Peyer's patch (tissue), 4 donors: ENCODE measurements around the gene GULP1. TPM values are rescaled to one million over a fixed set of nuclear protein-coding genes. Genes with fewer than 3 reads are reported as not detected.

Source experiments
- DNase-seq, 3 donors: peaks; one replicate each; pipeline ENCODE4 v3.0.0-alpha.2; 2017 to 2019
- H3K27ac ChIP-seq, 4 donors: fragments of 200-600 bp; sonication (generic); one replicate each; pipeline ENCODE4 v1.5.1; 2016 to 2019
- H3K27me3 ChIP-seq, 2 donors: fragments of 200-600 bp; sonication (generic); one replicate each; pipeline ENCODE4 v1.5.1; 2019
- H3K36me3 ChIP-seq, 3 donors: fragments of 200-600 bp; sonication (generic); one replicate each; pipeline ENCODE4 v1.5.1; 2016 to 2019
- H3K4me1 ChIP-seq, 4 donors: fragments of 200-600 bp; sonication (generic); one replicate each; pipeline ENCODE4 v1.5.1; 2016 to 2019
- H3K4me3 ChIP-seq, 4 donors: fragments of 200-600 bp; sonication (generic); 1 replicate in 3 of 4; 2 replicates in 1 of 4; pipeline ENCODE4 v1.5.1; 2016 to 2019; ENCODE audit warnings: mild to moderate bottlenecking in 1 of 4
- H3K9me3 ChIP-seq, 4 donors: fragments of 200-600 bp; sonication (generic); one replicate each; pipeline ENCODE4 v1.5.1; 2016 to 2019; ENCODE audit warnings: mild to moderate bottlenecking in 1 of 4
- CTCF ChIP-seq, 6 experiments: fragments of 450-650 bp in 4 of 6; fragments of 200-600 bp in 2 of 6; sonication (generic) in 1 of 6; IDR thresholded peaks; one replicate each; pipeline ENCODE4 v1.5.1; 2017 to 2019; ENCODE audit warnings: antibody characterized with exemption in 6 of 6, mild to moderate bottlenecking in 3 of 6, moderate library complexity in 1 of 6
- POLR2A ChIP-seq, 2 donors: fragments of 450-650 bp; IDR thresholded peaks; one replicate each; pipeline ENCODE4 v1.5.1; 2017; ENCODE audit warnings: antibody characterized with exemption in 2 of 2, mild to moderate bottlenecking in 2 of 2, moderate library complexity in 2 of 2
- small RNA-seq, 2 donors: library from RNA; depleted of rRNA; stranded (forward); fragments of <200 nt; gene quantifications; one replicate each; pipeline ENCODE3, GENCODE V24; 2016
- total RNA-seq, 4 donors: library from RNA; depleted of rRNA; stranded (reverse); fragments of >200 nt; gene quantifications; one replicate each; pipeline ENCODE4 v1.1.0, GENCODE V29; 2016

The GULP1 gene
- total RNA-seq, 4 donors from 2014 or later, result 18.8 to 101 (median 29.3) TPM

- no peaks in the 10 kb centered on the region for H3K36me3 ChIP-seq
- no peaks in the 10 kb centered on the region for H3K4me1 ChIP-seq
- H3K9me3 ChIP-seq, result no peaks in the 10 kb centered on the region
- no peak overlapping the region for H3K4me3 ChIP-seq
- no peak for DNase-seq
- H3K27ac ChIP-seq, result no peak overlapping the region
- no peaks in the 10 kb centered on the region for H3K27me3 ChIP-seq
- TF ChIP-seq POLR2A (IDR thresholded peaks at IDR 0.05), result no peak
- TF ChIP-seq CTCF (IDR thresholded peaks at IDR 0.05), result no peak
Observed at GRCh38 chr2:188627471-188627870, 335.8 kb downstream of the GULP1 start.

GRCh38 chr2:188628989-188629752 lies 337.5 kb downstream of the GULP1 start:
- H3K27ac ChIP-seq, result no peak overlapping the region
- no peak overlapping the region for H3K4me3 ChIP-seq
- no peaks in the 10 kb centered on the region for H3K36me3 ChIP-seq
- H3K27me3 ChIP-seq, result no peaks in the 10 kb centered on the region
- TF ChIP-seq CTCF (IDR thresholded peaks at IDR 0.05) (no peak), POLR2A (IDR thresholded peaks at IDR 0.05) (no peak)
- DNase-seq, result no peak
- H3K9me3 ChIP-seq, result no peaks in the 10 kb centered on the region
- no peaks in the 10 kb centered on the region for H3K4me1 ChIP-seq

DNA sequence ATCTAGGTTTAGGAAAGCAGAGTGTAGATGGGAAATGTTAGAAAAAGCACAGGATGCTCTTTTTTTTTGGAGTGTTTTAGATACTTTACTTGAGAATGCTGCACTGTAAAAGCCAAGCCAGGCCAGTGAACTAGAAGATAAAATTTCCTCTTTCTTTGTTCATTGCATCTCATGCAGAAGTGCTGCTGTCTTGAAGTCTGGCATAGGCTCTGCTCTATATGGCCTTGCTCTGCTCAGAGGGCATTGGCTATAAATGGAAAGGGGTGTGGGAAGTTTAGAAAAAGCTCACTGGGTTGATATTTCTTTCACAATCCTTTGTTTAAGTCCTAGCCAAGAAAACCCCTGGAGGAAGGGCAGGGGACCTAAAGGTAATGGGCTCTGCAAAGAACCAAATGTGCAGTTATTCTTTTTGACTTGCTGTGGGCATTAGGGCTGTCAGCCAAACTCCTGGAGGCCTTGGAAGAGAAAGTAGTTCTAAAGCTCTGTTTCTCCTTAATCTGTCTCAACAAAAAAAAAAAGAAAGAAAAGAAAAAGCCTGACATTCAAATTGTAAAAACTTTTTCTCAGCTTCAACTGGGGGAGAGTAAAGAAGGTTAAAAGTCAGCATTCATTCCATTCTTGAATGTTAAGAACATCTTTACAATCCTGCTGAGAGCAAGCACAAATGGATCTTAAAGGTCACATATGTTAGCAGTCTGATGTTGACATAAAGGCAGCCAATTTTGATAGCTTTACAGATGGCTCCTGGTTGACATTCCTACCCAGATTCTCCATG lies 338.3 kb downstream of the GULP1 start:
- DNase-seq, result no peak
- H3K27ac ChIP-seq, result no peak overlapping the region
- no peak for TF ChIP-seq POLR2A (IDR thresholded peaks at IDR 0.05)
- TF ChIP-seq CTCF (IDR thresholded peaks at IDR 0.05), result no peak

GRCh38 chr2:188631037-188631809 lies 339.5 kb downstream of the GULP1 start:
- TF ChIP-seq CTCF (IDR thresholded peaks at IDR 0.05), result no peak
- no peak for TF ChIP-seq POLR2A (IDR thresholded peaks at IDR 0.05)
- H3K27me3 ChIP-seq, result no peaks in the 10 kb centered on the region
- no peaks in the 10 kb centered on the region for H3K36me3 ChIP-seq
- no peaks in the 10 kb centered on the region for H3K9me3 ChIP-seq
- DNase-seq, result no peak
- H3K4me3 ChIP-seq, result no peak overlapping the region
- no peaks in the 10 kb centered on the region for H3K4me1 ChIP-seq
- H3K27ac ChIP-seq, result no peak overlapping the region

More for the DNA sequence above, 338.3 kb downstream of the GULP1 start:
- Histone ChIP-seq H3K36me3 (no peaks in the 10 kb centered on the region), H3K4me3 (no peak overlapping the region), H3K4me1 (no peaks in the 10 kb centered on the region), H3K9me3 (no peaks in the 10 kb centered on the region), H3K27me3 (no peaks in the 10 kb centered on the region)

DNA sequence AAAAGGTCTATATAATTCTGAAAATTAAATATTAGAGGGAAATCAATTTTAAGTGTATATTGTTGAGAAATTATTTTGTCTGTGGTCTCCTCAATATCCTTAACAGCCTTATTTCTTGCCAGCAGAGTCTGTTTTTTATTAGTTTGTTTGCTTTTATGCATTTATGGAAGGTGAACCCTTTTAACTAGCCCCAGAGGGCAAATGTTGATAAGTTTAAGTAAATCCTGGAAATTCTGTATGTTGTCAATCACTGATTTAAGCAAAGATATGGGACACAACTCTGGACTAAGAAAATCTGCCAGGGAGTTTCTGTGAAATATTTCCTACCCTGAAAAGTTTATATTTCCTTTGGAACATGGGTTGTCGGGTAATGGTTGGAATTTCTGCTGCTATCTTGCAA lies 343.0 kb downstream of the GULP1 start:
- no peaks in the 10 kb centered on the region for H3K27me3 ChIP-seq
- no peaks in the 10 kb centered on the region for H3K36me3 ChIP-seq
- DNase-seq, result no peak
- no peaks in the 10 kb centered on the region for H3K4me1 ChIP-seq
- no peaks in the 10 kb centered on the region for H3K9me3 ChIP-seq
- no peak for TF ChIP-seq CTCF (IDR thresholded peaks at IDR 0.05)
- no peak overlapping the region for H3K4me3 ChIP-seq
- no peak overlapping the region for H3K27ac ChIP-seq

Small RNA genes within 50 kb of the gene (small RNA-seq; reads per million reads assigned to genes)
- gene MIR561 (0.41 to 2.2 reads per million in 2 donors), gene RNA5SP114 (0 reads per million in 2 donors)
